Measurements from ENCODE around the gene NUPR1.

GRCh38 chr16:28580726-28581315 lies 42.0 kb upstream of the NUPR1 start:
- TF ChIP-seq LEF1 (IDR thresholded peaks at IDR 0.05; ENCODE audit: borderline replicate concordance) (no peak), FOXM1 (IDR thresholded peaks at IDR 0.05; ENCODE audit: borderline replicate concordance) (no peak), L3MBTL2 (conservative IDR thresholded peaks at IDR 0.05) (no peak), SUZ12 (IDR thresholded peaks at IDR 0.05) (no peak), PKNOX1 (IDR thresholded peaks at IDR 0.05) (no peak), NFRKB (IDR thresholded peaks at IDR 0.05) (no peak), FOXA1 (IDR thresholded peaks at IDR 0.05) (no peak), SP1 (IDR thresholded peaks at IDR 0.05) (no peak), ZNF384 (IDR thresholded peaks at IDR 0.05) (no peak), TARDBP (IDR thresholded peaks at IDR 0.05) (no peak), BHLHE40 (IDR thresholded peaks at IDR 0.05; ENCODE audit: borderline replicate concordance) (no peak), CTBP1 (IDR thresholded peaks at IDR 0.05; ENCODE audit: borderline replicate concordance) (no peak)
